Measurements from ENCODE around the gene HES4.

HES4 gene

GRCh38 chr1:963746-964525 lies 36.0 kb downstream of the HES4 start:
- no peak for DNase-seq

GRCh38 chr1:963301-963651 lies 36.6 kb downstream of the HES4 start:
- DNase-seq: no peak

- DNase-seq: no peak
Measured at GRCh38 chr1:962381-963300, 37.3 kb downstream of the HES4 start.

GRCh38 chr1:961132-961669 lies 38.7 kb downstream of the HES4 start:
- no peak for DNase-seq

GRCh38 chr1:960363-961131 lies 39.4 kb downstream of the HES4 start, which contains the start of gene KLHL17:
Gene KLHL17 (plus strand): TSS chr1:960584. CDS start chr1:960694, 110 bp downstream.
- DNase-seq: peak; percentile 81

GRCh38 chr1:959731-960362 lies 40.0 kb downstream of the HES4 start:
- no peak for DNase-seq

- DNase-seq: peak; percentile 98
Measured at GRCh38 chr1:958823-959730, 40.8 kb downstream of the HES4 start, which contains the start of gene NOC2L. Gene NOC2L (minus strand): TSS chr1:959256. CDS start chr1:959240, 16 bp downstream.

GRCh38 chr1:956636-957035 lies 43.3 kb downstream of the HES4 start:
- DNase-seq: no peak

- DNase-seq: no peak
Measured at GRCh38 chr1:955474-955873, 44.4 kb downstream of the HES4 start.

- DNase-seq: no peak
Measured at GRCh38 chr1:954927-955326, 45.0 kb downstream of the HES4 start.

- DNase-seq: no peak
Measured at GRCh38 chr1:953524-954320, 46.2 kb downstream of the HES4 start.

- no peak for DNase-seq
Measured at GRCh38 chr1:952603-953002, 47.3 kb downstream of the HES4 start.

- DNase-seq: no peak
Measured at GRCh38 chr1:952201-952600, 47.7 kb downstream of the HES4 start.

- no peak for DNase-seq
Measured at GRCh38 chr1:951364-951763, 48.5 kb downstream of the HES4 start.

GRCh38 chr1:950881-951280 lies 49.0 kb downstream of the HES4 start:
- DNase-seq: no peak

GRCh38 chr1:950268-950667 lies 49.6 kb downstream of the HES4 start:
- no peak for DNase-seq
